GM18499 (cell line): ENCODE results near the gene KIAA2012.

ENCODE experiments used
- ATAC-seq: cut with Tn5 transposase; IDR thresholded peaks from one replicate; pipeline ENCODE4 v1.9.1; 2021; ENCODE audit warnings: moderate number of reproducible peaks; ENCODE audit not compliant: insufficient read depth, unreplicated experiment

KIAA2012 gene

GRCh38 chr2:202140522-202141252 lies 67.6 kb downstream of the KIAA2012 start:
- ATAC-seq: no peak

- no peak for ATAC-seq
Measured at GRCh38 chr2:202141329-202141947, 68.4 kb downstream of the KIAA2012 start.

GRCh38 chr2:202142540-202142939 lies 69.5 kb downstream of the KIAA2012 start:
- ATAC-seq: no peak

- no peak for ATAC-seq
Measured at GRCh38 chr2:202147775-202148174, 74.7 kb downstream of the KIAA2012 start.

GRCh38 chr2:202148515-202149154 lies 75.6 kb downstream of the KIAA2012 start:
- no peak for ATAC-seq

GRCh38 chr2:202149155-202149762 lies 76.2 kb downstream of the KIAA2012 start:
- ATAC-seq: no peak

GRCh38 chr2:202149936-202150335 lies 76.9 kb downstream of the KIAA2012 start:
- no peak for ATAC-seq

- ATAC-seq: no peak
Measured at GRCh38 chr2:202152104-202152715, 79.2 kb downstream of the KIAA2012 start.

GRCh38 chr2:202154613-202155012 lies 81.6 kb downstream of the KIAA2012 start:
- ATAC-seq: no peak

- ATAC-seq: no peak
Measured at GRCh38 chr2:202157211-202157990, 84.3 kb downstream of the KIAA2012 start.

GRCh38 chr2:202158796-202159195 lies 85.7 kb downstream of the KIAA2012 start:
- ATAC-seq: no peak

GRCh38 chr2:202161151-202161835 lies 88.2 kb downstream of the KIAA2012 start:
- ATAC-seq: no peak

- no peak for ATAC-seq
Measured at GRCh38 chr2:202164411-202164810, 91.4 kb downstream of the KIAA2012 start.

- ATAC-seq: no peak
Measured at GRCh38 chr2:202165208-202165607, 92.2 kb downstream of the KIAA2012 start.

GRCh38 chr2:202165945-202166344 lies 92.9 kb downstream of the KIAA2012 start:
- ATAC-seq: no peak

GRCh38 chr2:202169131-202169530 lies 96.1 kb downstream of the KIAA2012 start:
- ATAC-seq: no peak

GRCh38 chr2:202169832-202170424 lies 96.9 kb downstream of the KIAA2012 start:
- no peak for ATAC-seq

GRCh38 chr2:202171241-202171825 lies 98.3 kb downstream of the KIAA2012 start:
- no peak for ATAC-seq
